HepG2 (cell line): Measurements from ENCODE around the gene SIRT6. TPM values are rescaled to one million over a fixed set of nuclear protein-coding genes. Genes with fewer than 3 reads are reported as not detected.

Source experiments
- ATRX ChIP-seq: sonication (generic); formaldehyde crosslinking; IDR thresholded peaks from 2 replicates; pipeline ENCODE4 v1.4.0; 2020; ENCODE audit warnings: missing genetic modification reagents, borderline replicate concordance
- ETV5 ChIP-seq: IDR thresholded peaks from 2 replicates; pipeline ENCODE4 v1.6.1; 2018; ENCODE audit warnings: missing biosample characterization, missing genetic modification reagents, inconsistent platforms, borderline replicate concordance
- HMGXB3 ChIP-seq: sonication (generic); formaldehyde crosslinking; IDR thresholded peaks from 2 replicates; pipeline ENCODE4 v1.4.0; 2020; ENCODE audit warnings: missing genetic modification reagents, borderline replicate concordance
- MTA3 ChIP-seq: sonication (generic); formaldehyde crosslinking; IDR thresholded peaks from 2 replicates; pipeline ENCODE4 v1.4.0; 2020; ENCODE audit warnings: missing genetic modification reagents
- NFYB ChIP-seq: sonication (generic); formaldehyde crosslinking; IDR thresholded peaks from 2 replicates; pipeline ENCODE4 v1.4.0; 2020; ENCODE audit warnings: missing genetic modification reagents
- TBL1XR1 ChIP-seq: fragments of 150-350 bp; IDR thresholded peaks from 2 replicates; pipeline ENCODE4 v1.6.1; 2014; ENCODE audit warnings: borderline replicate concordance, low read length; ENCODE audit not compliant: partially characterized antibody
- XRCC5 ChIP-seq: fragments of 200-400 bp; formaldehyde crosslinking; optimal IDR thresholded peaks from 2 replicates; pipeline ENCODE3; 2017; ENCODE audit warnings: mild to moderate bottlenecking, low read length
- YEATS2 ChIP-seq: sonication (generic); formaldehyde crosslinking; IDR thresholded peaks from 2 replicates; pipeline ENCODE4 v1.4.0; 2020; ENCODE audit warnings: missing genetic modification reagents, borderline replicate concordance
- ZNF138 ChIP-seq: sonication (generic); formaldehyde crosslinking; IDR thresholded peaks from 2 replicates; pipeline ENCODE4 v1.5.0; 2020; ENCODE audit warnings: mild to moderate bottlenecking, low read depth, missing genetic modification reagents
- ZNF331 ChIP-seq: sonication (generic); formaldehyde crosslinking; IDR thresholded peaks from 2 replicates; pipeline ENCODE4 v1.4.0; 2020; ENCODE audit warnings: missing genetic modification reagents
- ZNF652 ChIP-seq: IDR thresholded peaks from 2 replicates; pipeline ENCODE4 v1.6.1; 2016; ENCODE audit warnings: low read depth, borderline replicate concordance
- ZNF674 ChIP-seq: sonication (generic); formaldehyde crosslinking; IDR thresholded peaks from 2 replicates; pipeline ENCODE4 v1.5.0; 2020; ENCODE audit warnings: low read depth, mild to moderate bottlenecking, missing genetic modification reagents
- polyA plus RNA-seq, 8 experiments: library from polyadenylated mRNA; depleted of rRNA in 3 of 8; stranded (reverse) in 7 of 8; unstranded in 1 of 8; fragments of >200 nt; fragmentation: Illumina TruSeq in 4 of 8; extraction: Trizol in 4 of 8; gene quantifications; 2 replicates each; pipeline versions ENCODE4 v1.2.1 to v1.2.3, GENCODE V29; 2011 to 2016; ENCODE audit warnings: low read depth in 4 of 8, missing spikeins in 1 of 8, mixed read lengths in 1 of 8; ENCODE audit not compliant: insufficient read depth in 1 of 8
- total RNA-seq, 5 experiments: library from RNA; depleted of rRNA; stranded (reverse); fragments of >200 nt; fragmentation: Illumina TruSeq; extraction: Trizol; gene quantifications; 2 replicates each; pipeline ENCODE4 v1.2.3, GENCODE V29; 2016; ENCODE audit warnings: low read depth in 1 of 5
- TF ChIP-seq, protein P1 (sequence below): sonication (generic); formaldehyde crosslinking; IDR thresholded peaks from 2 replicates; pipeline ENCODE4 v1.4.0; 2020; ENCODE audit warnings: low read depth, mild to moderate bottlenecking, missing genetic modification reagents
- TF ChIP-seq, protein P2 (sequence below): sonication (generic); formaldehyde crosslinking; IDR thresholded peaks from 2 replicates; pipeline ENCODE4 v1.9.0; 2021; ENCODE audit warnings: missing genetic modification reagents, borderline replicate concordance
- TF ChIP-seq, protein P3 (sequence below): sonication (generic); formaldehyde crosslinking; IDR thresholded peaks from 2 replicates; pipeline ENCODE4 v1.9.0; 2021; ENCODE audit warnings: mild to moderate bottlenecking, missing genetic modification reagents

The SIRT6 gene
- total and polyA plus RNA-seq, 2 of the 13 experiments (the other 11 are each of a cell fraction or from before 2014, with no cell fraction given) = 11.0 to 18.4 TPM

DNA sequence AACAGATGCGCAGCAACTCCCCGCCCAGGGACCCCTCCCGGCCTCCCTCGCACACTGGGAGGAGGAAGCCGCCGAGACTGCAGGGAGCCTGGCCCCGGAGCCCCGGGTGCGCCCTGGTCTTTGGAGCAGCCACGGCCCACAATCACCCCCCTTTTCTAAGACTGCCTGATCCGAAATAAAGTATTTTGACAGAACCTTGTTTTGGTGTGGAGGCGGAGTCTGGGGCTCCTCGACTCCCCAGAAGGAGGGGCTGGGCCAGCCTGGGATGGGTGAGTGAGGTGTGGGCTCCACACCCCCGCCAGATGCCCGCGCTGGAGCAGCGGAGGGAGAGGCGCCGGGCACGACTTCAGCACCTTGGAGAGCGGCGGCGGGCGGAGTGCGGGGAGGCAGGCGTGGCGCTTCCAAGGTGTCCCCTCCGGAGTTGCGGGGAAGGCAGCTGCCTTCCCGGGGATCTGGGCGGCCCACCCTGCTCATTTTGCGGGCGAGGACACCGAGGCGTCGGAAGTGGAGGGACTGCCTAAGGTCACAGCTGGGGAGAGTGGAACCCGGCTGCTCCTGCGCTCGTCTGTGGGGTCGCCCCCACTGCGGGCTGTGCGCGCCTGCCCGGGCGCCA is 9.4 kb downstream of the SIRT6 start (continued):
- TF ChIP-seq HMGXB3 (CRISPR knock-in tag) (peak; percentile 86; the same call in 1 of the 2 replicates), ZNF652 (CRISPR knock-in tag) (no peak), XRCC5 (no peak), MTA3 (CRISPR knock-in tag) (no peak), ETV5 (CRISPR knock-in tag) (no peak; the same call in 1 of the 2 replicates), YEATS2 (peak; percentile 72; the same call in 1 of the 2 replicates), NFYB (no peak), ZNF674 (no peak), ATRX (CRISPR knock-in tag) (no peak), ZNF331 (CRISPR knock-in tag) (peak; percentile 76), ZNF138 (CRISPR knock-in tag) (0 out of 2 replicates have a peak, but pooled peaks have one; percentile 46), TBL1XR1 (no peak)
- TF ChIP-seq, protein P1, sequence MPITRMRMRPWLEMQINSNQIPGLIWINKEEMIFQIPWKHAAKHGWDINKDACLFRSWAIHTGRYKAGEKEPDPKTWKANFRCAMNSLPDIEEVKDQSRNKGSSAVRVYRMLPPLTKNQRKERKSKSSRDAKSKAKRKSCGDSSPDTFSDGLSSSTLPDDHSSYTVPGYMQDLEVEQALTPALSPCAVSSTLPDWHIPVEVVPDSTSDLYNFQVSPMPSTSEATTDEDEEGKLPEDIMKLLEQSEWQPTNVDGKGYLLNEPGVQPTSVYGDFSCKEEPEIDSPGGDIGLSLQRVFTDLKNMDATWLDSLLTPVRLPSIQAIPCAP (CRISPR knock-in tag) = no peak
- TF ChIP-seq, protein P2, sequence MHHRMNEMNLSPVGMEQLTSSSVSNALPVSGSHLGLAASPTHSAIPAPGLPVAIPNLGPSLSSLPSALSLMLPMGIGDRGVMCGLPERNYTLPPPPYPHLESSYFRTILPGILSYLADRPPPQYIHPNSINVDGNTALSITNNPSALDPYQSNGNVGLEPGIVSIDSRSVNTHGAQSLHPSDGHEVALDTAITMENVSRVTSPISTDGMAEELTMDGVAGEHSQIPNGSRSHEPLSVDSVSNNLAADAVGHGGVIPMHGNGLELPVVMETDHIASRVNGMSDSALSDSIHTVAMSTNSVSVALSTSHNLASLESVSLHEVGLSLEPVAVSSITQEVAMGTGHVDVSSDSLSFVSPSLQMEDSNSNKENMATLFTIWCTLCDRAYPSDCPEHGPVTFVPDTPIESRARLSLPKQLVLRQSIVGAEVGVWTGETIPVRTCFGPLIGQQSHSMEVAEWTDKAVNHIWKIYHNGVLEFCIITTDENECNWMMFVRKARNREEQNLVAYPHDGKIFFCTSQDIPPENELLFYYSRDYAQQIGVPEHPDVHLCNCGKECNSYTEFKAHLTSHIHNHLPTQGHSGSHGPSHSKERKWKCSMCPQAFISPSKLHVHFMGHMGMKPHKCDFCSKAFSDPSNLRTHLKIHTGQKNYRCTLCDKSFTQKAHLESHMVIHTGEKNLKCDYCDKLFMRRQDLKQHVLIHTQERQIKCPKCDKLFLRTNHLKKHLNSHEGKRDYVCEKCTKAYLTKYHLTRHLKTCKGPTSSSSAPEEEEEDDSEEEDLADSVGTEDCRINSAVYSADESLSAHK (CRISPR knock-in tag) = no peak
- TF ChIP-seq, protein P3, sequence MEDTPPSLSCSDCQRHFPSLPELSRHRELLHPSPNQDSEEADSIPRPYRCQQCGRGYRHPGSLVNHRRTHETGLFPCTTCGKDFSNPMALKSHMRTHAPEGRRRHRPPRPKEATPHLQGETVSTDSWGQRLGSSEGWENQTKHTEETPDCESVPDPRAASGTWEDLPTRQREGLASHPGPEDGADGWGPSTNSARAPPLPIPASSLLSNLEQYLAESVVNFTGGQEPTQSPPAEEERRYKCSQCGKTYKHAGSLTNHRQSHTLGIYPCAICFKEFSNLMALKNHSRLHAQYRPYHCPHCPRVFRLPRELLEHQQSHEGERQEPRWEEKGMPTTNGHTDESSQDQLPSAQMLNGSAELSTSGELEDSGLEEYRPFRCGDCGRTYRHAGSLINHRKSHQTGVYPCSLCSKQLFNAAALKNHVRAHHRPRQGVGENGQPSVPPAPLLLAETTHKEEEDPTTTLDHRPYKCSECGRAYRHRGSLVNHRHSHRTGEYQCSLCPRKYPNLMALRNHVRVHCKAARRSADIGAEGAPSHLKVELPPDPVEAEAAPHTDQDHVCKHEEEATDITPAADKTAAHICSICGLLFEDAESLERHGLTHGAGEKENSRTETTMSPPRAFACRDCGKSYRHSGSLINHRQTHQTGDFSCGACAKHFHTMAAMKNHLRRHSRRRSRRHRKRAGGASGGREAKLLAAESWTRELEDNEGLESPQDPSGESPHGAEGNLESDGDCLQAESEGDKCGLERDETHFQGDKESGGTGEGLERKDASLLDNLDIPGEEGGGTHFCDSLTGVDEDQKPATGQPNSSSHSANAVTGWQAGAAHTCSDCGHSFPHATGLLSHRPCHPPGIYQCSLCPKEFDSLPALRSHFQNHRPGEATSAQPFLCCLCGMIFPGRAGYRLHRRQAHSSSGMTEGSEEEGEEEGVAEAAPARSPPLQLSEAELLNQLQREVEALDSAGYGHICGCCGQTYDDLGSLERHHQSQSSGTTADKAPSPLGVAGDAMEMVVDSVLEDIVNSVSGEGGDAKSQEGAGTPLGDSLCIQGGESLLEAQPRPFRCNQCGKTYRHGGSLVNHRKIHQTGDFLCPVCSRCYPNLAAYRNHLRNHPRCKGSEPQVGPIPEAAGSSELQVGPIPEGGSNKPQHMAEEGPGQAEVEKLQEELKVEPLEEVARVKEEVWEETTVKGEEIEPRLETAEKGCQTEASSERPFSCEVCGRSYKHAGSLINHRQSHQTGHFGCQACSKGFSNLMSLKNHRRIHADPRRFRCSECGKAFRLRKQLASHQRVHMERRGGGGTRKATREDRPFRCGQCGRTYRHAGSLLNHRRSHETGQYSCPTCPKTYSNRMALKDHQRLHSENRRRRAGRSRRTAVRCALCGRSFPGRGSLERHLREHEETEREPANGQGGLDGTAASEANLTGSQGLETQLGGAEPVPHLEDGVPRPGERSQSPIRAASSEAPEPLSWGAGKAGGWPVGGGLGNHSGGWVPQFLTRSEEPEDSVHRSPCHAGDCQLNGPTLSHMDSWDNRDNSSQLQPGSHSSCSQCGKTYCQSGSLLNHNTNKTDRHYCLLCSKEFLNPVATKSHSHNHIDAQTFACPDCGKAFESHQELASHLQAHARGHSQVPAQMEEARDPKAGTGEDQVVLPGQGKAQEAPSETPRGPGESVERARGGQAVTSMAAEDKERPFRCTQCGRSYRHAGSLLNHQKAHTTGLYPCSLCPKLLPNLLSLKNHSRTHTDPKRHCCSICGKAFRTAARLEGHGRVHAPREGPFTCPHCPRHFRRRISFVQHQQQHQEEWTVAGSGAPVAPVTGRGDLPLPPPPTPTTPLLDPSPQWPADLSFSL (CRISPR knock-in tag) = no peak
